HCT116 (cell line): ENCODE results near the gene FARP1. TPM values are rescaled to one million over a fixed set of nuclear protein-coding genes. Genes with fewer than 3 reads are reported as not detected.

Experiments used
- ATAC-seq: fragments of 200-7000 bp; cut with Tn5 transposase; 2 replicates; pipeline ENCODE4 v1.9.1; 2020; ENCODE audit warnings: mild to moderate bottlenecking, moderate library complexity
- BruUV-seq: library from RNA; stranded (reverse); fragments of 400-500 nt; replicated peaks from 2 replicates; lab custom pipeline; 2021; lab: Mats Ljungman, UMichigan
- CTCF ChIA-PET: fragments of 300-600 bp; sonication (Branson Sonifier 250); formaldehyde crosslinking; loops from one replicate; lab custom pipeline; 2021; ENCODE audit warnings: antibody characterized with exemption; lab: Charles Lee
- POLR2A ChIA-PET: fragments of 300-600, 350-600 bp; sonication (Branson Sonifier 250); formaldehyde crosslinking; loops from one replicate; lab custom pipeline; 2021; ENCODE audit warnings: antibody characterized with exemption; lab: Charles Lee
- RAD21 ChIA-PET, 2 experiments: fragments of 300-600 bp; sonication (Branson Sonifier 250); formaldehyde crosslinking; loops; one replicate each; lab custom pipeline; 2023; ENCODE audit warnings: low total read pairs in 2 of 2; ENCODE audit not compliant: uncharacterized antibody in 2 of 2, unreplicated experiment in 2 of 2, low non-redundant PET in 1 of 2; lab: Charles Lee
- DNase-seq: peaks from one replicate; pipeline ENCODE4 v3.0.0-alpha.2; 2010; ENCODE audit warnings: low read depth, low spot score
- H2AFZ ChIP-seq: fragments of 200-600 bp; shearing (Covaris generic), sonication (generic); 2 replicates; pipeline ENCODE4 v1.6.1; 2017; ENCODE audit warnings: low read depth, mixed run types, mixed read lengths, antibody characterized with exemption, low read length; ENCODE audit not compliant: poor library complexity, severe bottlenecking
- H3K27ac ChIP-seq: 2 replicates; pipeline ENCODE4 v1.5.1; 2012; ENCODE audit warnings: low read depth, low read length
- H3K27me3 ChIP-seq: fragments of 200-600 bp; sonication (generic); 2 replicates; pipeline ENCODE4 v1.6.1; 2016; ENCODE audit warnings: mixed run types, low read length, mixed read lengths; ENCODE audit not compliant: insufficient read depth
- H3K36me3 ChIP-seq, 2 experiments: fragments of 200-500 bp in 1 of 2; fragments of 200-600 bp in 1 of 2; sonication (Bioruptor generic) in 1 of 2; sonication (generic) in 1 of 2; 2 replicates each; pipeline versions ENCODE4 v1.5.1 to v1.6.1; 2014 to 2016; ENCODE audit warnings: low read length in 2 of 2, inconsistent platforms in 1 of 2, mixed read lengths in 1 of 2, mixed run types in 1 of 2; ENCODE audit not compliant: insufficient read depth in 2 of 2, control insufficient read depth in 1 of 2
- H3K4me1 ChIP-seq, 2 experiments: fragments of 200-600 bp in 1 of 2; sonication (generic) in 1 of 2; 2 replicates each; pipeline versions ENCODE4 v1.5.1 to v1.6.1; 2012 to 2017; ENCODE audit warnings: low read length in 2 of 2, inconsistent platforms in 1 of 2, mild to moderate bottlenecking in 1 of 2, mixed read lengths in 1 of 2, mixed run types in 1 of 2, moderate library complexity in 1 of 2; ENCODE audit not compliant: insufficient read depth in 2 of 2, control insufficient read depth in 1 of 2
- H3K4me2 ChIP-seq: fragments of 200-600 bp; sonication (generic); 2 replicates; pipeline ENCODE4 v1.6.1; 2017; ENCODE audit warnings: mixed run types, low read length, mixed read lengths
- H3K4me3 ChIP-seq, 2 experiments: fragments of 200-600 bp in 1 of 2; sonication (generic) in 1 of 2; replicated peaks in 1 of 2; 2 replicates each; pipeline ENCODE4 v1.5.1; 2011 to 2016; ENCODE audit warnings: low read length in 2 of 2, control low read depth in 1 of 2, low read depth in 1 of 2, mild to moderate bottlenecking in 1 of 2, mixed read lengths in 1 of 2, mixed run types in 1 of 2
- H3K79me2 ChIP-seq: fragments of 200-600 bp; sonication (generic); 2 replicates; pipeline ENCODE4 v1.6.1; 2017; ENCODE audit warnings: mild to moderate bottlenecking, mixed run types, low read length, moderate library complexity, mixed read lengths; ENCODE audit not compliant: insufficient read depth
- H3K9ac ChIP-seq: fragments of 200-600 bp; sonication (generic); 2 replicates; pipeline ENCODE4 v1.6.1; 2016; ENCODE audit warnings: low read length, mixed read lengths
- H3K9me2 ChIP-seq: fragments of 200-600 bp; sonication (generic), shearing (Covaris generic); 2 replicates; pipeline ENCODE4 v1.6.1; 2017; ENCODE audit warnings: mixed run types, mild to moderate bottlenecking, moderate library complexity; ENCODE audit not compliant: insufficient read depth
- H3K9me3 ChIP-seq, 2 experiments: fragments of 200-500 bp in 1 of 2; fragments of 200-600 bp in 1 of 2; sonication (Bioruptor generic) in 1 of 2; sonication (generic) in 1 of 2; 2 replicates each; pipeline ENCODE4 v1.6.1; 2014 to 2017; ENCODE audit warnings: low read length in 2 of 2, mixed read lengths in 2 of 2, inconsistent platforms in 1 of 2, low read depth in 1 of 2, mild to moderate bottlenecking in 1 of 2, mixed run types in 1 of 2, moderate library complexity in 1 of 2; ENCODE audit not compliant: control insufficient read depth in 1 of 2, insufficient read depth in 1 of 2
- H4K20me1 ChIP-seq: fragments of 200-600 bp; sonication (generic), shearing (Covaris generic); 2 replicates; pipeline ENCODE4 v1.6.1; 2017; ENCODE audit warnings: mixed run types, mild to moderate bottlenecking, moderate library complexity; ENCODE audit not compliant: insufficient read depth
- CBX3 ChIP-seq: IDR thresholded peaks from 2 replicates; pipeline ENCODE4 v1.6.1; 2012; ENCODE audit warnings: low read depth
- EGR1 ChIP-seq: IDR thresholded peaks from 2 replicates; pipeline ENCODE4 v1.6.1; 2012; ENCODE audit warnings: low read depth
- FOSL1 ChIP-seq: IDR thresholded peaks from 2 replicates; pipeline ENCODE4 v1.6.1; 2012; ENCODE audit warnings: low read depth
- POLR2AphosphoS5 ChIP-seq: IDR thresholded peaks from 2 replicates; pipeline ENCODE4 v1.6.1; 2011; ENCODE audit warnings: mild to moderate bottlenecking, low read depth, low read length, moderate library complexity
- RAD21 ChIP-seq: IDR thresholded peaks from 2 replicates; pipeline ENCODE4 v1.6.1; 2012; ENCODE audit warnings: low read depth, mild to moderate bottlenecking
- SIN3A ChIP-seq: IDR thresholded peaks from 2 replicates; pipeline ENCODE4 v1.6.1; 2012; ENCODE audit warnings: low read depth
- ZBTB33 ChIP-seq: IDR thresholded peaks from 2 replicates; pipeline ENCODE4 v1.6.1; 2011; ENCODE audit warnings: mild to moderate bottlenecking, low read length, moderate library complexity; ENCODE audit not compliant: insufficient replicate concordance; ENCODE audit errors: extremely low read depth
- ZNF274 ChIP-seq: fragments of 200-500 bp; sonication (Bioruptor generic); IDR thresholded peaks from 2 replicates; pipeline ENCODE4 v1.6.1; 2014; ENCODE audit warnings: mild to moderate bottlenecking, low read depth, low read length, inconsistent platforms
- intact Hi-C: fragments of 100-400 bp; cut with micrococcal nuclease; formaldehyde crosslinking; loops from 2 replicates; pipeline ENCODE4 v1.10.0; 2022
- total RNA-seq: library from RNA; stranded (reverse); gene quantifications from one replicate; pipeline ENCODE4 v1.2.1, GENCODE V29; 2021; ENCODE audit not compliant: unreplicated experiment
- TF ChIP-seq, protein P1 (sequence below): IDR thresholded peaks from 2 replicates; pipeline ENCODE4 v1.6.1; 2012; ENCODE audit warnings: low read depth

The FARP1 gene
- total RNA-seq, 1 experiment from 2014 or later, result 30.5 TPM

GRCh38 chr13:98346904-98347636, 204.2 kb downstream of the FARP1 start:
- intact Hi-C loops, result no loop called here
- H3K9me3 ChIP-seq, result no peaks in the 10 kb centered on the region
- no peaks in the 10 kb centered on the region for H4K20me1 ChIP-seq
- POLR2A ChIA-PET, result no interaction called here
- no peak overlapping the region for H2AFZ ChIP-seq
- no peaks in the 10 kb centered on the region for H3K4me1 ChIP-seq
- H3K4me2 ChIP-seq, result no peak overlapping the region
- BruUV-seq, result no TSS peak
- no peaks in the 10 kb centered on the region for H3K9me2 ChIP-seq
- RAD21 ChIA-PET, result no interaction called here
- no peak overlapping the region for H3K27ac ChIP-seq
- no peaks in the 10 kb centered on the region for H3K36me3 ChIP-seq
- no peak for TF ChIP-seq POLR2AphosphoS5
- TF ChIP-seq ZNF274, result no peak
- TF ChIP-seq SIN3A, result no peak
- TF ChIP-seq CBX3, result no peak
- no peak overlapping the region for H3K9ac ChIP-seq
- no peak for DNase-seq
- H3K4me3 ChIP-seq, result no peak overlapping the region
- CTCF ChIA-PET, result no interaction called here
- ATAC-seq, result no peak
- H3K79me2 ChIP-seq, result no peaks in the 10 kb centered on the region
- H3K27me3 ChIP-seq, result no peaks in the 10 kb centered on the region

- intact Hi-C loops, result no loop called here
- Histone ChIP-seq H3K79me2 (no peaks in the 10 kb centered on the region), H2AFZ (no peak overlapping the region), H3K9me3 (no peaks in the 10 kb centered on the region), H3K9me2 (no peaks in the 10 kb centered on the region), H3K36me3 (no peaks in the 10 kb centered on the region), H3K4me1 (no peaks in the 10 kb centered on the region), H3K27ac (no peak overlapping the region), H3K4me2 (no peak overlapping the region), H3K4me3 (no peak overlapping the region), H4K20me1 (no peaks in the 10 kb centered on the region), H3K27me3 (no peaks in the 10 kb centered on the region), H3K9ac (no peak overlapping the region)
- ChIA-PET CTCF (no interaction called here), RAD21 (no interaction called here), POLR2A (no interaction called here)
- no peak for DNase-seq
- no peak for TF ChIP-seq FOSL1
- TF ChIP-seq, protein P1, sequence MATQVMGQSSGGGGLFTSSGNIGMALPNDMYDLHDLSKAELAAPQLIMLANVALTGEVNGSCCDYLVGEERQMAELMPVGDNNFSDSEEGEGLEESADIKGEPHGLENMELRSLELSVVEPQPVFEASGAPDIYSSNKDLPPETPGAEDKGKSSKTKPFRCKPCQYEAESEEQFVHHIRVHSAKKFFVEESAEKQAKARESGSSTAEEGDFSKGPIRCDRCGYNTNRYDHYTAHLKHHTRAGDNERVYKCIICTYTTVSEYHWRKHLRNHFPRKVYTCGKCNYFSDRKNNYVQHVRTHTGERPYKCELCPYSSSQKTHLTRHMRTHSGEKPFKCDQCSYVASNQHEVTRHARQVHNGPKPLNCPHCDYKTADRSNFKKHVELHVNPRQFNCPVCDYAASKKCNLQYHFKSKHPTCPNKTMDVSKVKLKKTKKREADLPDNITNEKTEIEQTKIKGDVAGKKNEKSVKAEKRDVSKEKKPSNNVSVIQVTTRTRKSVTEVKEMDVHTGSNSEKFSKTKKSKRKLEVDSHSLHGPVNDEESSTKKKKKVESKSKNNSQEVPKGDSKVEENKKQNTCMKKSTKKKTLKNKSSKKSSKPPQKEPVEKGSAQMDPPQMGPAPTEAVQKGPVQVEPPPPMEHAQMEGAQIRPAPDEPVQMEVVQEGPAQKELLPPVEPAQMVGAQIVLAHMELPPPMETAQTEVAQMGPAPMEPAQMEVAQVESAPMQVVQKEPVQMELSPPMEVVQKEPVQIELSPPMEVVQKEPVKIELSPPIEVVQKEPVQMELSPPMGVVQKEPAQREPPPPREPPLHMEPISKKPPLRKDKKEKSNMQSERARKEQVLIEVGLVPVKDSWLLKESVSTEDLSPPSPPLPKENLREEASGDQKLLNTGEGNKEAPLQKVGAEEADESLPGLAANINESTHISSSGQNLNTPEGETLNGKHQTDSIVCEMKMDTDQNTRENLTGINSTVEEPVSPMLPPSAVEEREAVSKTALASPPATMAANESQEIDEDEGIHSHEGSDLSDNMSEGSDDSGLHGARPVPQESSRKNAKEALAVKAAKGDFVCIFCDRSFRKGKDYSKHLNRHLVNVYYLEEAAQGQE, result no peak
- TF ChIP-seq ZBTB33, result no peak
- no peak for TF ChIP-seq SIN3A
- TF ChIP-seq RAD21, result no peak
- no peak for TF ChIP-seq EGR1
- no peak for ATAC-seq
- BruUV-seq, result no TSS peak
Measured at GRCh38 chr13:98347756-98348155, 204.9 kb downstream of the FARP1 start.
